Neural progenitor cell (in vitro differentiated cells): Measurements from ENCODE around the gene ZSCAN10.

Experiments used
- CTCF ChIP-seq: fragments of 200-600 bp; sonication (generic); IDR thresholded peaks from 2 replicates; pipeline ENCODE4 v1.5.1; 2017; ENCODE audit warnings: antibody characterized with exemption, mild to moderate bottlenecking
- EZH2 ChIP-seq: fragments of 200-600 bp; sonication (generic); IDR thresholded peaks from 2 replicates; pipeline ENCODE4 v1.6.1; 2017; ENCODE audit warnings: antibody characterized with exemption, mild to moderate bottlenecking, moderate library complexity

GRCh38 chr16:3143189-3143588 is 44.1 kb upstream of the ZSCAN10 start:
- TF ChIP-seq CTCF = no peak
- no peak for TF ChIP-seq EZH2
